Thoracic aorta (tissue), 2 donors: ENCODE measurements around the gene EMC10. TPM values are rescaled to one million over a fixed set of nuclear protein-coding genes. Genes with fewer than 3 reads are reported as not detected.
"Not testable (repeated sequence)": the region's sequence is repeated elsewhere in the genome, so short reads cannot be mapped to it uniquely, and the experiment has no call there.

ENCODE experiments used
- ATAC-seq: fragments of 150-250 bp; one replicate; pipeline ENCODE4 v1.8.0; 2017; ENCODE audit warnings: low read depth; ENCODE audit not compliant: insufficient number of reproducible peaks, low FRiP score
- DNase-seq: peaks from one replicate; pipeline ENCODE4 v3.0.0-alpha.2; 2020; ENCODE audit warnings: low spot score
- H3K27ac ChIP-seq, 2 donors: fragments of 200-600 bp; sonication (generic); 1 replicate in 1 of 2; 2 replicates in 1 of 2; pipeline ENCODE4 v1.5.1; 2016; ENCODE audit warnings: mild to moderate bottlenecking in 2 of 2, moderate library complexity in 2 of 2
- H3K27me3 ChIP-seq: fragments of 200-600 bp; sonication (generic); replicated peaks from 2 replicates; pipeline ENCODE4 v1.6.0; 2016; ENCODE audit warnings: mild to moderate bottlenecking; ENCODE audit not compliant: insufficient read depth
- H3K36me3 ChIP-seq: fragments of 200-600 bp; sonication (generic); one replicate; pipeline ENCODE4 v1.5.1; 2016
- H3K4me1 ChIP-seq, 2 donors: fragments of 200-600 bp; sonication (generic); 1 replicate in 1 of 2; 2 replicates in 1 of 2; pipeline versions ENCODE4 v1.5.1 to v1.6.0; 2016; ENCODE audit warnings: low read depth in 2 of 2, mild to moderate bottlenecking in 1 of 2; ENCODE audit not compliant: control insufficient read depth in 1 of 2
- H3K4me3 ChIP-seq: fragments of 200-600 bp; sonication (generic); 2 replicates; pipeline ENCODE4 v1.5.1; 2016; ENCODE audit warnings: mild to moderate bottlenecking
- H3K9me3 ChIP-seq: fragments of 200-600 bp; sonication (generic); 2 replicates; pipeline ENCODE4 v1.5.1; 2016
- CTCF ChIP-seq: fragments of 200-600 bp; sonication (generic); IDR thresholded peaks from one replicate; pipeline ENCODE4 v1.5.1; 2019; ENCODE audit warnings: antibody characterized with exemption
- total RNA-seq, 2 donors: library from RNA; depleted of rRNA; stranded (reverse); fragments of >200 nt; gene quantifications; one replicate each; pipeline versions ENCODE4 v1.1.0 to v1.2.3, GENCODE V29; 2016

EMC10 gene
- total RNA-seq, 2 donors from 2014 or later, result 85.6 to 139 TPM

GRCh38 chr19:50519006-50519575, 42.8 kb downstream of the EMC10 start:
- no peak for DNase-seq
- no peak overlapping the region for H3K27ac ChIP-seq
- no peaks in the 10 kb centered on the region for H3K27me3 ChIP-seq

GRCh38 chr19:50520822-50521465, 44.6 kb downstream of the EMC10 start:
- no peaks in the 10 kb centered on the region for H3K27me3 ChIP-seq
- no peak for TF ChIP-seq CTCF
- no peaks in the 10 kb centered on the region for H3K36me3 ChIP-seq
- H3K4me1 ChIP-seq, result no peaks in the 10 kb centered on the region
- H3K27ac ChIP-seq, result no peak overlapping the region
- DNase-seq (no peak), ATAC-seq (no peak)
- H3K9me3 ChIP-seq, result no peaks in the 10 kb centered on the region
- H3K4me3 ChIP-seq, result no peak overlapping the region

More at GRCh38 chr19:50519006-50519575, 42.8 kb downstream of the EMC10 start:
- Histone ChIP-seq H3K36me3 (no peaks in the 10 kb centered on the region), H3K9me3 (no peaks in the 10 kb centered on the region), H3K4me3 (no peak overlapping the region), H3K4me1 (no peaks in the 10 kb centered on the region)
- TF ChIP-seq CTCF, result no peak
- ATAC-seq, result no peak

DNA sequence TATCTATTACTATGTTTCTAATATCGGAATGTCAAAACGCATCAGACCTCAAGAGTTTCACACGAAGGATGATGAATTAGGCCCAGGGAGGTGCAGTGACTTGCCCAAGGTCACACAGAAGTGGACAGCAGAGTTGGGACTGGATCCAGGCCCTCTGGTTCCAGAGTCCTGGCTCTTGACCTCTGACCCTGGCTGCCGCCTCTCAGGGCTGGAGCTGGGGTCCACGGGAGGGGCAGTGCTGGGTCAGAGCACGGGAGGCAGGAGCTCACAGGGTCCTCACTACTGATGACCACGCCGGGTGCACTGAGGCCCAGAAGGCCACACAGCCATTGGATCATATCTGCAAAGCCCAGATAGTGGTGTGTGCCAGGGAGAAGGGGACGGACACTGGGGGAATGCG, 46.6 kb downstream of the EMC10 start:
- Histone ChIP-seq H3K9me3 (no peaks in the 10 kb centered on the region), H3K4me1 (no peaks in the 10 kb centered on the region), H3K27me3 (no peaks in the 10 kb centered on the region), H3K4me3 (no peak overlapping the region), H3K27ac (no peak overlapping the region), H3K36me3 (no peaks in the 10 kb centered on the region)
- DNase-seq (no peak), ATAC-seq (no peak)
- no peak for TF ChIP-seq CTCF

GRCh38 chr19:50528052-50528451, 51.7 kb downstream of the EMC10 start:
- not testable (repeated sequence) for H3K36me3 ChIP-seq, H3K27me3 ChIP-seq, H3K4me3 ChIP-seq, DNase-seq, H3K27ac ChIP-seq, H3K9me3 ChIP-seq, H3K4me1 ChIP-seq, ATAC-seq

DNA sequence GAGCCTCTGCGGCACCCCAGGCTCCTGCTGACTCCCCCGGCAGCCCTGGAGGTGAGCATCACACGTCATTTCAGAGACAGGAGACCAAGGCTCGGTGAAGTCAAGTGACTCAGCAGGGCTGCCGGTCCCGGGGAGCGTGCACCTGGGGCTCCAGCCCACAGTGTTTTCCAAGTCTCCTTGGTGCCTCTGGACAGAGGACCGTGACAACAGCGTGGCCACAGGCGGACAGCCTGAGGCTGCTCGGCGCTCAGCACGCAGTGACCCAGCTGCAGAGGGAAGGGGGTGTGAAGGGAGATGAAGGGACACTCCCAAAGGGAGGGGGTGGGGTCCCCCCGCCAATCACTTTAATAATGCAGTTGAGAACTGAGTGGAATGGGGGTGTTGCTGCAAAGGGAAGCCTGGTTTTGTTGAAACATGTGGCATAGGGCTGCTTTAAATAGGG, 54.9 kb downstream of the EMC10 start:
- H3K9me3 ChIP-seq, result peaks cover 13% of the 10 kb centered on the region
- H3K27ac ChIP-seq, result no peak overlapping the region
- H3K4me3 ChIP-seq, result no peak overlapping the region
- ATAC-seq, result no peak
- H3K36me3 ChIP-seq, result no peaks in the 10 kb centered on the region
- no peaks in the 10 kb centered on the region for H3K27me3 ChIP-seq
- DNase-seq, result no peak
- H3K4me1 ChIP-seq, result no peaks in the 10 kb centered on the region
- TF ChIP-seq CTCF, result no peak

- Histone ChIP-seq H3K27me3 (no peaks in the 10 kb centered on the region), H3K4me3 (no peak overlapping the region), H3K27ac (no peak overlapping the region), H3K9me3 (peaks cover 13% of the 10 kb centered on the region), H3K36me3 (no peaks in the 10 kb centered on the region), H3K4me1 (no peaks in the 10 kb centered on the region)
- DNase-seq, result no peak
- no peak for TF ChIP-seq CTCF
- ATAC-seq, result no peak
Observed at GRCh38 chr19:50532952-50533351, 56.6 kb downstream of the EMC10 start.
